H1 (cell line): ENCODE results near the gene NLRP6. TPM values are rescaled to one million over a fixed set of nuclear protein-coding genes. Genes with fewer than 3 reads are reported as not detected.
A peak's percentile ranks its signal among the peaks of the same experiment; 100 is the strongest.

Experiments used
- CTCF ChIA-PET: fragments of 300-600 bp; sonication (Branson Sonifier 250); formaldehyde crosslinking; loops from one replicate; lab custom pipeline; 2021; ENCODE audit not compliant: partially characterized antibody; lab: Charles Lee
- POLR2A ChIA-PET: fragments of 300-600 bp; sonication (Branson Sonifier 250); formaldehyde crosslinking; loops from one replicate; lab custom pipeline; 2021; ENCODE audit warnings: inconsistent platforms; ENCODE audit not compliant: partially characterized antibody; lab: Charles Lee
- DNase-seq, 2 experiments: peaks; one replicate each; pipeline versions ENCODE4 v3.0.0 to v3.0.0-alpha.2; 2010 to 2022; ENCODE audit warnings: low spot score in 2 of 2, low read depth in 1 of 2, mixed read lengths in 1 of 2
- FAIRE-seq: peaks from 2 replicates; lab custom pipeline; 2011; peaks lifted over from hg19 to GRCh38; lab: Jason Lieb, UNC
- H2AFZ ChIP-seq: 2 replicates; pipeline ENCODE4 v1.8.1; 2012; ENCODE audit warnings: low read length, inconsistent platforms
- H2AK5ac ChIP-seq: 2 replicates; pipeline ENCODE4 v1.6.1; 2013; ENCODE audit warnings: low read depth, low read length
- H2BK120ac ChIP-seq: replicated peaks from 2 replicates; pipeline ENCODE3; 2013; ENCODE audit warnings: low read depth, low read length, inconsistent platforms
- H2BK12ac ChIP-seq: 2 replicates; pipeline ENCODE4 v1.6.1; 2013; ENCODE audit warnings: low read depth, low read length
- H2BK15ac ChIP-seq: 2 replicates; pipeline ENCODE4 v1.6.1; 2013; ENCODE audit warnings: low read length
- H2BK20ac ChIP-seq: 2 replicates; pipeline ENCODE4 v1.6.1; 2013; ENCODE audit warnings: low read length
- H2BK5ac ChIP-seq: 2 replicates; pipeline ENCODE4 v1.6.1; 2013; ENCODE audit warnings: low read depth, low read length
- H3K14ac ChIP-seq: 2 replicates; pipeline ENCODE4 v1.6.1; 2013; ENCODE audit warnings: inconsistent platforms; ENCODE audit not compliant: insufficient read length
- H3K18ac ChIP-seq: 2 replicates; pipeline ENCODE4 v1.6.1; 2013; ENCODE audit warnings: low read length; ENCODE audit errors: extremely low read depth
- H3K23ac ChIP-seq: 2 replicates; pipeline ENCODE4 v1.6.1; 2013; ENCODE audit warnings: inconsistent platforms; ENCODE audit not compliant: insufficient read length
- H3K23me2 ChIP-seq: 2 replicates; pipeline ENCODE4 v1.6.1; 2013; ENCODE audit warnings: low read depth, low read length
- H3K27ac ChIP-seq: 2 replicates; pipeline ENCODE4 v1.6.1; 2011; ENCODE audit warnings: low read depth, low read length, inconsistent platforms
- H3K27me3 ChIP-seq, 4 experiments: replicated peaks in 1 of 4; 1 replicate in 1 of 4; 2 replicates in 3 of 4; pipeline versions ENCODE4 v1.6.1 to v1.8.1; 2011 to 2013; ENCODE audit warnings: low read length in 3 of 4, mild to moderate bottlenecking in 3 of 4, inconsistent platforms in 2 of 4, mixed read lengths in 2 of 4, moderate library complexity in 1 of 4; ENCODE audit not compliant: control insufficient read depth in 3 of 4, insufficient read depth in 3 of 4; ENCODE audit errors: extremely low read depth in 1 of 4
- H3K36me3 ChIP-seq, 4 experiments: 2 replicates each; pipeline versions ENCODE4 v1.6.1 to v1.8.1; 2011 to 2013; ENCODE audit warnings: mild to moderate bottlenecking in 4 of 4, low read length in 3 of 4, moderate library complexity in 2 of 4, control low read depth in 1 of 4, inconsistent platforms in 1 of 4; ENCODE audit not compliant: insufficient read depth in 4 of 4, control insufficient read depth in 2 of 4
- H3K4ac ChIP-seq: replicated peaks from 2 replicates; pipeline ENCODE3; 2013; ENCODE audit warnings: low read length, low read depth, mixed read lengths, inconsistent platforms; ENCODE audit not compliant: insufficient read length
- H3K4me1 ChIP-seq, 4 experiments: replicated peaks in 1 of 4; 1 replicate in 1 of 4; 2 replicates in 3 of 4; pipeline versions ENCODE4 v1.6.1 to v1.8.1; 2011 to 2013; ENCODE audit warnings: low read length in 3 of 4, inconsistent platforms in 2 of 4, mixed read lengths in 1 of 4; ENCODE audit not compliant: insufficient read depth in 4 of 4, control insufficient read depth in 3 of 4
- H3K4me2 ChIP-seq, 2 experiments: 2 replicates each; pipeline versions ENCODE4 v1.6.1 to v1.8.1; 2011 to 2013; ENCODE audit warnings: low read depth in 2 of 2, low read length in 2 of 2, control low read depth in 1 of 2, inconsistent platforms in 1 of 2, mild to moderate bottlenecking in 1 of 2; ENCODE audit not compliant: insufficient read depth in 1 of 2
- H3K4me3 ChIP-seq, 4 experiments: fragments of 200-600, 300-600 bp in 1 of 4; sonication (generic), shearing (Covaris generic), sonication (Bioruptor Twin) in 1 of 4; 2 replicates each; pipeline versions ENCODE4 v1.5.1 to v1.8.1; 2011 to 2016; ENCODE audit warnings: low read length in 4 of 4, low read depth in 3 of 4, control low read depth in 2 of 4, inconsistent platforms in 2 of 4, mild to moderate bottlenecking in 2 of 4, mixed read lengths in 1 of 4, moderate library complexity in 1 of 4; ENCODE audit not compliant: insufficient read depth in 2 of 4; ENCODE audit errors: extremely low read depth in 1 of 4
- H3K56ac ChIP-seq: replicated peaks from 2 replicates; pipeline ENCODE3; 2013; ENCODE audit warnings: low read depth, mild to moderate bottlenecking, mixed read lengths, low read length, inconsistent platforms; ENCODE audit not compliant: insufficient read length
- H3K79me1 ChIP-seq: 2 replicates; pipeline ENCODE4 v1.6.1; 2013; ENCODE audit warnings: low read depth, low read length, control low read depth
- H3K79me2 ChIP-seq, 2 experiments: 2 replicates each; pipeline versions ENCODE4 v1.6.1 to v1.8.1; 2012 to 2013; ENCODE audit warnings: low read length in 2 of 2, mild to moderate bottlenecking in 2 of 2, inconsistent platforms in 1 of 2; ENCODE audit not compliant: insufficient read depth in 2 of 2, control insufficient read depth in 1 of 2
- H3K9ac ChIP-seq, 4 experiments: replicated peaks in 1 of 4; 1 replicate in 1 of 4; 2 replicates in 3 of 4; pipeline versions ENCODE4 v1.6.1 to v1.8.1; 2011 to 2013; ENCODE audit warnings: low read depth in 3 of 4, low read length in 3 of 4, control low read depth in 2 of 4, mild to moderate bottlenecking in 2 of 4, moderate library complexity in 2 of 4, inconsistent platforms in 1 of 4; ENCODE audit errors: extremely low read depth in 1 of 4
- H3K9me3 ChIP-seq, 2 experiments: 2 replicates each; pipeline versions ENCODE4 v1.6.1 to v1.8.1; 2012 to 2013; ENCODE audit warnings: mild to moderate bottlenecking in 2 of 2, moderate library complexity in 2 of 2, control low read depth in 1 of 2, inconsistent platforms in 1 of 2, low read depth in 1 of 2, low read length in 1 of 2, mixed read lengths in 1 of 2; ENCODE audit not compliant: insufficient read depth in 2 of 2
- H4K20me1 ChIP-seq, 2 experiments: replicated peaks in 1 of 2; 2 replicates each; pipeline versions ENCODE3 to v1.8.1; 2011 to 2013; ENCODE audit warnings: inconsistent platforms in 2 of 2, low read length in 2 of 2, mild to moderate bottlenecking in 1 of 2; ENCODE audit not compliant: insufficient read depth in 2 of 2, control insufficient read depth in 1 of 2
- H4K5ac ChIP-seq: 2 replicates; pipeline ENCODE4 v1.6.1; 2013; ENCODE audit warnings: low read length, low read depth, mixed read lengths, inconsistent platforms; ENCODE audit not compliant: insufficient read length
- H4K8ac ChIP-seq: 2 replicates; pipeline ENCODE4 v1.8.0; 2013; ENCODE audit warnings: mild to moderate bottlenecking, moderate library complexity, low read length, inconsistent platforms; ENCODE audit not compliant: insufficient read depth; ENCODE audit errors: extremely low read depth
- H4K91ac ChIP-seq: replicated peaks from 2 replicates; pipeline ENCODE3; 2013; ENCODE audit warnings: low read length, mixed read lengths, inconsistent platforms; ENCODE audit not compliant: insufficient read length
- ASH2L ChIP-seq: fragments of 200-600, 300-600 bp; sonication (generic); IDR thresholded peaks from one replicate; pipeline ENCODE4 v1.7.1; 2017; ENCODE audit warnings: low read length
- BCL11A ChIP-seq, 2 experiments: IDR thresholded peaks; one replicate each; pipeline ENCODE4 v1.6.1; 2011; ENCODE audit warnings: low read depth in 2 of 2, low read length in 2 of 2, mild to moderate bottlenecking in 2 of 2
- GTF2F1 ChIP-seq: IDR thresholded peaks from 2 replicates; pipeline ENCODE4 v1.6.1; 2012; ENCODE audit warnings: low read depth, low read length, improper control_type of control experiment, borderline replicate concordance
- KDM4A ChIP-seq: IDR thresholded peaks from one replicate; pipeline ENCODE4 v1.7.1; 2012; ENCODE audit warnings: low read depth, mild to moderate bottlenecking, moderate library complexity, low read length, inconsistent platforms; ENCODE audit not compliant: severe bottlenecking
- RNF2 ChIP-seq: fragments of 200-900, 300-1000 bp; sonication (generic); IDR thresholded peaks from 2 replicates; pipeline ENCODE4 v1.7.1; 2016; ENCODE audit warnings: borderline replicate concordance, low read depth, mild to moderate bottlenecking, antibody characterized with exemption, low read length; ENCODE audit not compliant: poor library complexity, severe bottlenecking; ENCODE audit errors: missing control alignments
- SUZ12 ChIP-seq: fragments of 200-600 bp; sonication (generic); IDR thresholded peaks from 2 replicates; pipeline ENCODE4 v1.6.1; 2012; ENCODE audit warnings: mild to moderate bottlenecking, inconsistent platforms, low read length, moderate library complexity, mixed read lengths
- TBP ChIP-seq: IDR thresholded peaks from 2 replicates; pipeline ENCODE4 v1.6.1; 2011; ENCODE audit warnings: low read depth, low read length, improper control_type of control experiment
- WGBS, 2 experiments: shearing (Covaris generic) in 1 of 2; methylation state at CpG; one replicate each; pipeline versions ENCODE4 v1.1.6 to v1.1.7; 2013 to 2015; ENCODE audit warnings: low lambda C conversion rate in 2 of 2, mixed read lengths in 2 of 2, inconsistent platforms in 1 of 2, low coverage in 1 of 2, missing lambda C conversion rate in 1 of 2; ENCODE audit not compliant: insufficient replicate concordance in 2 of 2, insufficient coverage in 1 of 2, insufficient read length in 1 of 2; ENCODE audit errors: extremely low coverage in 1 of 2, missing lambda C conversion rate in 1 of 2; 5-methylcytosine and 5-hydroxymethylcytosine counted together
- polyA plus RNA-seq, 7 experiments: library from polyadenylated mRNA; depleted of rRNA in 3 of 7; stranded (reverse) in 5 of 7; unstranded in 2 of 7; fragments of >200 nt in 5 of 7; fragments of 200-250 nt in 2 of 7; gene quantifications; 1 replicate in 5 of 7; 2 replicates in 1 of 7; 4 replicates in 1 of 7; pipeline versions ENCODE4 v1.2.1 to v1.2.3, GENCODE V29; 2011 to 2013; ENCODE audit warnings: missing spikeins in 2 of 7, mixed read lengths in 2 of 7
- total RNA-seq: library from RNA; stranded (reverse); fragmentation: NEBNext Ultra II Directional; extraction: Animal tissue kit (Norgen Biotek cat#: 25700); gene quantifications from 2 replicates; pipeline ENCODE4 v1.2.1, GENCODE V29; 2021

The NLRP6 gene
- total and polyA plus RNA-seq, 2 of the 8 experiments (the other 6 are each of a cell fraction or from before 2014, with no cell fraction given): not detected

DNA sequence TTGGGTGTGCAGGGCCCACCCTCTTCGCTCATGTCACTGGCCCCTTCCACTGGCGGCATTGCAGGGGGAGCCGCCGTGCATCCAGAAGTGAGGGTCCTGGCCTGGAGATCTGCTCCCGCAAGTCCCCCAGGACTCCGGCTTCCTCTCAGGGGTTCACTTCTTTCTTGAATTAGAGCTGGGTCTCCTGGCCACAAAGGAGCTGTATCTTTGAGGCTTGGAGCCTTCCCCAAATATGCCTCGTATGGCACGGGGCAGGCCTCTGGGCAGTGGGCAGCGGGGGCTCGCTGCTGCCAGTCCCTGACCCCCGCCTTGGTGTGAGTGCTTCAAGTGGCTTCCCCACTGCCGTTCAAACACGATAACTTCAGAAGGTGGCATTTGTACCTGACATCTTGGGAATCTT is 49.8 kb downstream of the NLRP6 start:
- no peak overlapping the region for H3K23ac ChIP-seq
- 95% methylated on average over 13 of the region's 13 CpGs; no CpG with 5 or more reads in 1 of the 2 experiments for WGBS, 2 experiments
- H3K56ac ChIP-seq: no peak overlapping the region
- TF ChIP-seq GTF2F1 (no peak), SUZ12 (no peak), RNF2 (no peak), ASH2L (no peak), KDM4A (no peak), TBP (no peak), BCL11A (IDR thresholded peaks at IDR 0.05; ENCODE audit: low read depth in 2 of 2, low read length in 2 of 2) (no peak)
- TF ChIP-seq, all 59 proteins: peak for 0
- Histone ChIP-seq H3K14ac (no peak overlapping the region), H3K18ac (no peak overlapping the region), H2BK120ac (no peak overlapping the region), H3K9ac (no peak overlapping the region), H2AFZ (no peak overlapping the region), H3K4ac (peak overlapping the region; percentile 46), H4K91ac (peak overlapping the region; percentile 5), H4K8ac (no peak overlapping the region; the same call in 1 of the 2 replicates), H3K27me3 (no peaks in the 10 kb centered on the region), H2BK20ac (no peak overlapping the region), H2AK5ac (no peak overlapping the region), H3K27ac (no peak overlapping the region), H2BK15ac (no peak overlapping the region), H4K5ac (no peak overlapping the region), H4K20me1 (no peaks in the 10 kb centered on the region), H3K79me1 (no peaks in the 10 kb centered on the region), H3K79me2 (no peaks in the 10 kb centered on the region), H3K4me3 (no peak overlapping the region), H2BK12ac (peak overlapping the region; percentile 71; the same call in 1 of the 2 replicates), H3K4me1 (peaks cover 0 to 14% (median 2%) of the 10 kb centered on the region in 4 experiments; a peak in 4 of 7 replicates), H3K36me3 (no peaks in the 10 kb centered on the region), H2BK5ac (no peak overlapping the region; the same call in 1 of the 2 replicates), H3K23me2 (no peaks in the 10 kb centered on the region), H3K9me3 (peaks cover 7 to 8% of the 10 kb centered on the region in 2 experiments; a peak in 3 of 4 replicates), H3K4me2 (no peak overlapping the region)
- DNase-seq (no peak), FAIRE-seq (no peak)
- POLR2A ChIA-PET: interaction anchor here (0.7 to 1.8 kb wide), 6 partner anchors 9 to 26 kb away, joined by 3 to 8 read pairs (median 4); partner anchors contain the start of gene IFITM2
- CTCF ChIA-PET: interaction anchor here (1.0 to 2.4 kb wide), 4 partner anchors 11 to 121 kb away, joined by 3 to 6 read pairs (median 4); partner anchors contain the start of gene BET1L
